NK-92 (cell line): ENCODE data around the gene GRAMD4.

Source experiments
- DNase-seq: peaks from one replicate; lab custom pipeline; 2025; ENCODE audit not compliant: unreplicated experiment; lab: John Stamatoyannopoulos, UW

GRAMD4 gene

GRCh38 chr22:46653596-46653995 is 33.4 kb downstream of the GRAMD4 start:
- no peak for DNase-seq

- DNase-seq, result no peak
Measured at GRCh38 chr22:46654426-46654825, 34.2 kb downstream of the GRAMD4 start.

GRCh38 chr22:46654927-46655595 is 34.9 kb downstream of the GRAMD4 start:
- no peak for DNase-seq

GRCh38 chr22:46655861-46656608 is 35.8 kb downstream of the GRAMD4 start:
- no peak for DNase-seq

- DNase-seq, result no peak
Measured at GRCh38 chr22:46656856-46657654, 36.9 kb downstream of the GRAMD4 start.

- DNase-seq, result no peak
Measured at GRCh38 chr22:46657655-46657953, 37.4 kb downstream of the GRAMD4 start.

GRCh38 chr22:46657996-46658947 is 38.1 kb downstream of the GRAMD4 start:
- DNase-seq, result no peak

- no peak for DNase-seq
Measured at GRCh38 chr22:46659059-46659790, 39.0 kb downstream of the GRAMD4 start.

GRCh38 chr22:46659791-46660186 is 39.6 kb downstream of the GRAMD4 start:
- DNase-seq, result no peak

GRCh38 chr22:46660604-46661201 is 40.5 kb downstream of the GRAMD4 start:
- no peak for DNase-seq

GRCh38 chr22:46661221-46661851 is 41.1 kb downstream of the GRAMD4 start:
- no peak for DNase-seq

- no peak for DNase-seq
Measured at GRCh38 chr22:46662226-46662625, 42.0 kb downstream of the GRAMD4 start.

GRCh38 chr22:46663001-46663400 is 42.8 kb downstream of the GRAMD4 start:
- DNase-seq, result no peak

- DNase-seq, result no peak
Measured at GRCh38 chr22:46663436-46664100, 43.4 kb downstream of the GRAMD4 start.

- no peak for DNase-seq
Measured at GRCh38 chr22:46664301-46664855, 44.2 kb downstream of the GRAMD4 start.

- no peak for DNase-seq
Measured at GRCh38 chr22:46665151-46665695, 45.0 kb downstream of the GRAMD4 start.

GRCh38 chr22:46665751-46666280 is 45.6 kb downstream of the GRAMD4 start:
- no peak for DNase-seq
